Measurements from ENCODE around the gene SYNJ2.

The SYNJ2 gene

DNA sequence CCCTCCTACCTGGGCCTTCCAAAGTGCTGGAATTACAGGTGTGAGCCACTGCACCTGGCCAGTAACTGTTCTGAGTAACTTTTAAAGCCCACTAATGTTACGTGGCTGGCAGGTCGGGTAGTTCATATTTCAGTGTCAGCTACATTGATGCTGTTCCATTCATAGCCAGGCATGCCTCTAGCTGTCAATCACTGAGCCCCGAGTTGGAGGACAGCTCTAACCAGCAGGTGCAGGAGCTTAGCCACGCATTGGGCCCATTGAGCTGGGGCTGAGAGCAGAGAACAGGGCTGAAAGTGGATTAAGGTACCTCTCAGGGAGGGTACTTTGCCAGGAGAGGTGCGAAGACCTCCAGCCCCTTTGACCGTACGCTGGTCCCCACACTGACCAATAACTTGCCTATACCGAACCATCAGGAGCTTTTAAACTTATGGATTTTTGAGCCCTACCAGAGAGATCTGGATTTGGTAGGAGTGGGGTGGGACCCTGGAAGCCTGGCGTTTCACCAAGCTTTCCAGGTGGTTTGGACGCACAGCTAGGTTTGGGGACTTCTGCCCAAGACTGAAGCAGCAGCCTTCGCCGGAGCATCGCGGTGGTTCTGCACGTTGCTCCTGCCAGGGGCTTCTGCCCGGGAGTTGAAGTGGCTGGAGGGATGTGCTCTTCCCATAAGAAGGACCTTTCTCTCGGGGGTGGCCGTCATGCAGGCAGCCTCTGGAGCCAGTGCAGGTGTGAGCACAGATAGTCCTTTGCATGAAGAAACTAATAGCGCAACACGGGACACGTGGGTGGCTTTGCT is 103.8 kb downstream of the SYNJ2 start:
- no peak for DNase-seq

GRCh38 chr6:158086054-158086503 is 104.4 kb downstream of the SYNJ2 start:
- DNase-seq = no peak

DNA sequence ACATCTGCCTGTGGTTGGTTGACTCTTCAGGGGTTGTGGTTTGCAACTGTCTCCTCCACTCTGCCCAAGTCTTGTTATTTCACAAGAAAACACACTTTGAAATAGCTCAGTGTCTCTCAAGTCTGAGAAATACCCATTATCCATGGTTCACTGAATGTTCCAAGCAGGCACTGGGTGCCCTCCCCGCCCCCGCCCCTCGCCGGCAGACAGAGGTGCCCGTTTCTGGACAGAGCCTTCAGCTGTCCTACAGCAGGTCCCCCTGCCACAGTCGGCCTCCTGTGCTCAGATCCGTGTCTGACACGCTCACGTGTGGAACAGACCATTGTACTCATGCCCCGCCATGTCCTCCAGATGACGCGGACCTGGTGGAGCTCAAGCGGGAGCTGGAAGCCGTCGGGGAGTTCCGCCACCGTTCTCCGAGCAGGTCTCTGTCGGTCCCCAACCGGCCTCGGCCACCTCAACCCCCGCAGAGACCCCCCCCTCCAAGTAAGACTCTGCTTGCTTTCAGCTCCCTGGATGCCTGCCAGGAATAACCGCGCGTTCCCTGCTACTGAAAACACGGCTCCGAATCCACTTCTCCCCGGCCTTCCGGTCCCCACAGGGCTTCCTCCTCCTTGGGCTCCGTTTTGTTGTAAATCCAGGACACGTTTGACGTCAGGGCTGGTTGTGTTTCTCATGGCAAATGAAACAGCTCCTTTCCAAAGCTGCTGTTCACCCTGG is 105.0 kb downstream of the SYNJ2 start:
- DNase-seq = no peak

DNA sequence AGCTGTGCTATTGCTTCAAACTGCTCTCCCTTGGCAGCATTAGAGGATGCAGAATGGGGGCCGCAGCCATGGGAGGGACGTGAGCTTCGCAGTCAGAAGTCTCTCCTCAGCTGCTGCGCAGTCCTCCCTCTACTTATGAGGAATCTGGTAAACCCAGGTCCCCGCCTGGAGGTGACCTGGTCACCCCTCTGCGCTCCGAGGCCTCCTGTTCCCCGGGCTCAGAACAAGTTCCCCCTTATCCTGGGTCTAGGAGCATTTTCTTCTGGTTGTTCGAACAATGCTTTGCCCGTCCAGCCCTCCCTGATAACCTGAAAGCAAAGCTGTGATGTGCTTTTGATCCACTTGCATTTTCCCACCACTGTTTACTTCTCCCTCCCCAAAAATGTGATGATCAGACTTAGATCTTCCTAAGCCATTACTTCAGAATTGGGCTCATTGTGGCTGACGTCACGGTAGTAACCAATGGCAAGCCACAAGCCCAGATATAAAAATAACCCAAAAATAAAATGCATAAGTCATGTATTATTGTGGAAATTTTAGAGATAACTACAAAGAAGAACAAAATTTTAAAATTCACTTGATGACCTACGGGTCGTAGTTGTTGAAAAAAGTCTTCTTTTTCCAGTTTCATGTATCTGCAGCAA is 105.7 kb downstream of the SYNJ2 start:
- DNase-seq = no peak

GRCh38 chr6:158092806-158093205 is 111.1 kb downstream of the SYNJ2 start:
- DNase-seq = no peak

DNA sequence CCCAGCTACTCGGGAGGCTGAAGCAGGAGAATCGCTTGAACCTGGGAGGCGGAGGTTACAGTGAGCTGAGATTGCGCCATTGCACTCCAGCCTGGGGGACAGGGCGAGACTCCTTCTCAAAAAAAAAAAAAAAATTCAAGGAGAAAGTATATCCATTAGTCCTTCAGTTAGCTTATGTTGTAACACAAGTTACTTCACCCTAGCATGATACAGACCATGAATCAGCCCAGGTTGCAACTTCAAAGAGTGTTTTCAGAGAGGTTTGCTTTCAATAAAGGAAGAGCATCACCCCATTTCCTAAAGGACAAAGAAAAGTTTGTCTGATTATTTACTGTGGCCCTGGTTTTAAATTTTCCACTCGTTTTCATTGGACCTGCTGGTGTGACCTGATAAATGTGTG is 113.4 kb downstream of the SYNJ2 start:
- no peak for DNase-seq

- no peak for DNase-seq
Observed at GRCh38 chr6:158095671-158096070, 114.0 kb downstream of the SYNJ2 start.

DNA sequence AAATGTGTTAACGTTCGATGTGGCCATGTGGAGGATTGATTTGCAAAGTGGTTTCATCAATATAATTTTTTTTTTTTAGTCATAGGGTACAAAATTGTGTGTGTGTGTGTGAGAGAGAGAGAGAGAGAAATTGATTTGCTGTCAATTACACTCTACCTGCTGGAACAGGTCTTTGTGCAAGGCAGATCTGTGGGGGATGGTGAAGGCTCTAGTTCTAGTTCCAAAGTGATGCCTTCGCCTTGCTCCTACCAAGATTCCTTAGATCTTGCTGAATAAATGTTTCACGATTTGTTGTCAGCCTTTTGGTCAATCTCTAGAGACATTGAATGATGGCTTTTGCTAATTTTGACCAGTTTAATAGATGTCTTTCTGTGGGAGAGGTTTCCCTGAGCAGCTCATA is 121.6 kb downstream of the SYNJ2 start:
- no peak for DNase-seq

- no peak for DNase-seq
Observed at GRCh38 chr6:158104696-158105095, 123.0 kb downstream of the SYNJ2 start.

- no peak for DNase-seq
Observed at GRCh38 chr6:158109748-158110147, 128.1 kb downstream of the SYNJ2 start.

GRCh38 chr6:158110986-158111385 is 129.3 kb downstream of the SYNJ2 start:
- DNase-seq = no peak

DNA sequence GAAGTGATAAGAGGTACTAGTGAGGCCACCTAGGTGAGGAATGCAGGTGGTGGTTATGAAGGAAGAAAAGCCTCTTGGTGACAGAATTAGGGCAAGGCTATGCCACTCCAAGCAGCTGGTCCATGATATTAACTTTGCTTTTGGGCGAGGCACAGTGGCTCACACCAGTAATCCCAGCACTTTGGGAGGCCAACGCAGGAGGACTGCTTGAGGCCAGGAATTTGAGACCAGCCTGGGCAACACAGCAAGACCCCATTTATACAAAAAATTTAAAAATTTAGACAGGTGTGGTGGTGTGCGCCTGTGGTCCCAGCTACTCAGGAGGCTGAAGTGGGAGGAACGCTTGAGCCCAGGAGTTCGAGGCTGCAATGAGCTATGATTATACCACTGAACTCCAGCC is 130.3 kb downstream of the SYNJ2 start:
- no peak for DNase-seq

DNA sequence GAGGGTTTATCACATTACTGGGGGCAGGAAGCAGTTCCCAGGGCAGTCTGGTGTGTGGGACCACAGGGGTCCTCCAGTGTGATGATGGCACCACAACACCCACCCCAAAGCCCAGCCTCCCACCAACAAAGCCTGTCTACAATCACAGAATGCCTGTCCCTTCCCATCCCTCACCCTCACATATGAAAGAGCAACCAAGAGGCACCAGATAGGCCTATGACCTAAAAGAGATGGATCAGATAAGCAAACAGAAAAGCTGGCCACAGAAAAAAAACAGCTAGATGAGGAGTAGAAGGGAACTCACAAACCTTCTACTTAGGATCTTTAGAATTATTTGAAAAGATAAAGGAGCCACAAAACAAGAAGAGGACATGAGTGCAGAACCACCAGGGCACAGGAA is 132.1 kb downstream of the SYNJ2 start:
- no peak for DNase-seq

DNA sequence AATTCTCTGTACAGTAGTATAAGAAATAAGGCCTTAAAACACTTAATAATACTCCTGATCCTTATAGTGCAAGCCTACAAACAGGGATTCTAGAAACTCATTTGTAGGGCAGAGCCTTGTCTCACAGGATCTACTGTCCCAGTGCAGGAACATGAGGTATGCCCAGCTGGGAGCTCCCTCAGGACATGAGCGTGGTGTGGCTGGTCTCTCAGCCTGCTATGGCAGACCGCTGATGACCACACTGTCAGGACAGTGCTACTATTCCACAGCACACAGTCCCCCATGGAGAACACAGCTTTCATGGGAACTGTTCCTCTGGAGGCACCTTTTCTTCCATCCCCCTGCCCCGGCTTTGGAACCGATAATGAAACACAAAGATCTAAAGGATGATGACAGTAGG is 133.4 kb downstream of the SYNJ2 start:
- DNase-seq = no peak

- DNase-seq = no peak
Observed at GRCh38 chr6:158115508-158115907, 133.8 kb downstream of the SYNJ2 start.

- no peak for DNase-seq
Observed at GRCh38 chr6:158118886-158119285, 137.2 kb downstream of the SYNJ2 start.

GRCh38 chr6:158121335-158121734 is 139.7 kb downstream of the SYNJ2 start:
- DNase-seq = no peak

DNA sequence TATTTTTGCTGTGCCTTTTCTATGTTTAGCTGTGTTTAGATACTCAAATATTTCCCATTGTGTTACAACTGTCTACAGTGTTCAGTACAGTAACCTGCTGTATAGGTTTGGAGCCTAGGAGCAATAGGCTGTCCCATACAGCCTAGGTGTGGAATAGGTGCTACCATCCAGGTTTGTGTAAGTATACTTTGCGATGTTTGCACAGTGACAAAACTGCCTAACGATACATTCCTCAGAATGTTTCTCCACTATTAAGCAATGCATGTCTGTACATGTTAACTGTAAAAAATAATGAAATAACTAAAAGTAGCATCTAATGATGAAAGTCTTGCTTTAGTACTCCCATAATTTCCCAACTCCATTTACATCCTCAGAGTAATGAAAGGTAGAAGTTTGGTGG is 140.4 kb downstream of the SYNJ2 start:
- no peak for DNase-seq

GRCh38 chr6:158124288-158124687 is 142.6 kb downstream of the SYNJ2 start:
- DNase-seq = no peak

DNA sequence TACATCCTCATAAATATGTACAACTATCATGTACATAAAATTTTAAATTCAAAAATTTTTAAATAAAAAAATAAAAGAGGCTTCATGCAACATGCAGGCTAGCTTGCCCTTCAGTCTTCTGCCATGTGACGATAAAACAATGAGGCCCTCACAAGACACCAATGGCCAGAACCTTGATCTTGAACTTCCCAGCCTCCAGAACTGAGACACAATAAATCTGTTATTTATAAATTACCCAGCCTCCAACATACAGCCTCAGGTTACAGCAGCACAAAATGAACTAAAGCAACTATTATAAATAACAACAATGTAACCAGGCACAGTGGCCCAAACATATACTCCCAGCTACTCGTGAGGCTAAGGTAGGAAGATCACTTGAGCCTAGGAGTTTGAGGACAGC is 143.6 kb downstream of the SYNJ2 start:
- no peak for DNase-seq

DNA sequence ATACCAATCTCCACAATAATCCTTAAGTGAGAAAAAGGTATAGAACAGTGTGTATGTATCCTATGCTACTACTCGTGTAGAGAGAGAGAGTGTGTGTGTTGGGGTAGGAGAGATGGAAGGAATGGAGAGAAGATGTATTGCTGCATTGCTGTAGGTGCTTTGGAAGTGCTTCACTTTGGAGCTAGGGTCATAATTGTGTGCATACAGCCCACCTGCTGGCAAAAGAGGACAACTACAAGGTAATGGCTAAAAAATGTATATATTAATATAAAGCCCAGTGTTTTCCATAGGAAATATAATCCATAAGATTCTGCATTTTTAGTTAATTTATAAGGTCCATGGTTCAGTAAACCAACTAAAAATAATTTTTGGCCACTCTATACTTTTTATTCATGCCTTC is 150.3 kb downstream of the SYNJ2 start:
- no peak for DNase-seq

- no peak for DNase-seq
Observed at GRCh38 chr6:158142789-158143188, 161.1 kb downstream of the SYNJ2 start.

GRCh38 chr6:158143700-158144099 is 162.0 kb downstream of the SYNJ2 start:
- DNase-seq = no peak
